Upper lobe of right lung (tissue), 1 donor: Measurements from ENCODE around the gene MEGF11. TPM values are rescaled to one million over a fixed set of nuclear protein-coding genes. Genes with fewer than 3 reads are reported as not detected.

Experiments used
- ATAC-seq: fragments of 200-7000 bp; cut with Tn5 transposase; one replicate; pipeline ENCODE4 v1.9.1; 2020; ENCODE audit warnings: mild to moderate bottlenecking, moderate library complexity
- DNase-seq: peaks from one replicate; pipeline ENCODE4 v3.0.0-alpha.2; 2020
- H3K27ac ChIP-seq: fragments of 200-600 bp; one replicate; pipeline ENCODE4 v1.8.0; 2022
- H3K27me3 ChIP-seq: fragments of 200-600 bp; one replicate; pipeline ENCODE4 v1.8.0; 2022; ENCODE audit warnings: mild to moderate bottlenecking
- H3K36me3 ChIP-seq: fragments of 200-600 bp; one replicate; pipeline ENCODE4 v1.8.0; 2022
- H3K4me1 ChIP-seq: fragments of 200-600 bp; one replicate; pipeline ENCODE4 v1.8.0; 2022
- H3K4me3 ChIP-seq: fragments of 200-600 bp; one replicate; pipeline ENCODE4 v1.8.0; 2022; ENCODE audit warnings: mild to moderate bottlenecking
- H3K9me3 ChIP-seq: fragments of 200-600 bp; one replicate; pipeline ENCODE4 v1.8.0; 2022
- CTCF ChIP-seq: fragments of 200-600 bp; IDR thresholded peaks from one replicate; pipeline ENCODE4 v1.8.0; 2022; ENCODE audit warnings: antibody characterized with exemption
- intact Hi-C: fragments of 100-400 bp; cut with DNase I; formaldehyde crosslinking; loops from one replicate; pipeline ENCODE4 v1.11.0; 2022
- total RNA-seq: library from RNA; stranded (reverse); fragmentation: NEBNext Ultra II Directional; extraction: Animal tissue kit (Norgen Biotek cat#: 25700); gene quantifications from one replicate; pipeline ENCODE4 v1.2.1, GENCODE V29; 2021
- donor health status: DM: no; HTN: yes; CAD: no; lungs with severe emphysema.

Gene MEGF11
- total RNA-seq, 1 donor from 2014 or later: 3.0 TPM

GRCh38 chr15:65930134-65930533, 323.4 kb downstream of the MEGF11 start:
- Histone ChIP-seq H3K4me3 (no peak overlapping the region), H3K27me3 (no peaks in the 10 kb centered on the region), H3K9me3 (no peaks in the 10 kb centered on the region), H3K36me3 (no peaks in the 10 kb centered on the region), H3K27ac (no peak overlapping the region), H3K4me1 (no peaks in the 10 kb centered on the region)
- intact Hi-C loops: no loop called here
- ATAC-seq (no peak), DNase-seq (no peak)
- TF ChIP-seq CTCF: no peak

- Histone ChIP-seq H3K4me1 (no peaks in the 10 kb centered on the region), H3K9me3 (no peaks in the 10 kb centered on the region), H3K27ac (no peak overlapping the region), H3K27me3 (no peaks in the 10 kb centered on the region), H3K4me3 (no peak overlapping the region), H3K36me3 (no peaks in the 10 kb centered on the region)
- no peak for DNase-seq
- ATAC-seq: no peak
- intact Hi-C loops: no loop called here
- TF ChIP-seq CTCF: no peak
Measured at GRCh38 chr15:65929573-65929972, 324.0 kb downstream of the MEGF11 start.

- Histone ChIP-seq H3K4me3 (no peak overlapping the region), H3K27me3 (no peaks in the 10 kb centered on the region), H3K9me3 (no peaks in the 10 kb centered on the region), H3K27ac (no peak overlapping the region), H3K4me1 (no peaks in the 10 kb centered on the region), H3K36me3 (no peaks in the 10 kb centered on the region)
- DNase-seq: no peak
- intact Hi-C loops: no loop called here
- ATAC-seq: no peak
- TF ChIP-seq CTCF: no peak
Measured at GRCh38 chr15:65927545-65927944, 326.0 kb downstream of the MEGF11 start.

- intact Hi-C loops: no loop called here
- ATAC-seq (no peak), DNase-seq (no peak)
- Histone ChIP-seq H3K27me3 (no peaks in the 10 kb centered on the region), H3K4me1 (no peaks in the 10 kb centered on the region), H3K9me3 (no peaks in the 10 kb centered on the region), H3K36me3 (no peaks in the 10 kb centered on the region), H3K4me3 (no peak overlapping the region), H3K27ac (no peak overlapping the region)
- no peak for TF ChIP-seq CTCF
Measured at GRCh38 chr15:65926899-65927298, 326.7 kb downstream of the MEGF11 start.

- Histone ChIP-seq H3K9me3 (no peaks in the 10 kb centered on the region), H3K27ac (no peak overlapping the region), H3K27me3 (no peaks in the 10 kb centered on the region), H3K4me1 (no peaks in the 10 kb centered on the region), H3K4me3 (no peak overlapping the region), H3K36me3 (no peaks in the 10 kb centered on the region)
- no peak for TF ChIP-seq CTCF
- DNase-seq (no peak), ATAC-seq (no peak)
- intact Hi-C loops: no loop called here
Measured at GRCh38 chr15:65926459-65926858, 327.1 kb downstream of the MEGF11 start.

GRCh38 chr15:65925338-65925737, 328.2 kb downstream of the MEGF11 start:
- Histone ChIP-seq H3K4me1 (no peaks in the 10 kb centered on the region), H3K4me3 (no peak overlapping the region), H3K27me3 (no peaks in the 10 kb centered on the region), H3K9me3 (no peaks in the 10 kb centered on the region), H3K36me3 (no peaks in the 10 kb centered on the region), H3K27ac (no peak overlapping the region)
- no peak for DNase-seq
- intact Hi-C loops: no loop called here
- no peak for TF ChIP-seq CTCF
- ATAC-seq: no peak
